Karpas-422 (cell line): ENCODE results near the gene NSUN4. TPM values are rescaled to one million over a fixed set of nuclear protein-coding genes. Genes with fewer than 3 reads are reported as not detected.

Experiments used
- DNase-seq: peaks from one replicate; pipeline ENCODE4 v3.0.0-alpha.2; 2015
- H2AFZ ChIP-seq: fragments of 200-600 bp; sonication (generic); 2 replicates; pipeline ENCODE4 v1.6.1; 2014; ENCODE audit warnings: antibody characterized with exemption, low read length, mixed read lengths
- H3K27ac ChIP-seq: fragments of 200-600 bp; sonication (generic); 2 replicates; pipeline ENCODE4 v1.5.1; 2014; ENCODE audit warnings: mild to moderate bottlenecking, low read length, moderate library complexity
- H3K27me3 ChIP-seq: fragments of 200-600 bp; sonication (generic); 2 replicates; pipeline ENCODE4 v1.6.1; 2014; ENCODE audit warnings: low read length, mixed read lengths
- H3K36me3 ChIP-seq: fragments of 200-600 bp; sonication (generic); 2 replicates; pipeline ENCODE4 v1.6.1; 2014; ENCODE audit warnings: low read length, mixed read lengths; ENCODE audit not compliant: insufficient read depth
- H3K4me1 ChIP-seq: fragments of 200-600 bp; sonication (generic); 2 replicates; pipeline ENCODE4 v1.6.1; 2014; ENCODE audit warnings: mild to moderate bottlenecking, low read length, mixed read lengths
- H3K4me2 ChIP-seq: fragments of 200-600 bp; sonication (generic); 2 replicates; pipeline ENCODE4 v1.6.1; 2014; ENCODE audit warnings: low read length, low read depth, mild to moderate bottlenecking; ENCODE audit not compliant: poor library complexity, severe bottlenecking
- H3K4me3 ChIP-seq: fragments of 200-600 bp; sonication (generic); 2 replicates; pipeline ENCODE4 v1.5.1; 2014; ENCODE audit warnings: mild to moderate bottlenecking, antibody characterized with exemption, low read length, mixed read lengths
- H3K79me2 ChIP-seq: fragments of 200-600 bp; sonication (generic); 2 replicates; pipeline ENCODE4 v1.6.1; 2014; ENCODE audit warnings: mild to moderate bottlenecking, low read length, mixed read lengths
- H3K9ac ChIP-seq: fragments of 200-600 bp; sonication (generic); 2 replicates; pipeline ENCODE4 v1.6.0; 2014; ENCODE audit warnings: low read length
- H3K9me2 ChIP-seq: fragments of 200-600 bp; sonication (generic), shearing (Covaris generic); replicated peaks from 2 replicates; pipeline ENCODE4 v1.6.0; 2014; ENCODE audit warnings: mild to moderate bottlenecking, low read length, moderate library complexity; ENCODE audit not compliant: insufficient read depth
- H3K9me3 ChIP-seq: fragments of 300-700, 200-600 bp; sonication (generic); 2 replicates; pipeline ENCODE4 v1.6.1; 2014; ENCODE audit warnings: low read length, mixed read lengths
- H4K20me1 ChIP-seq: fragments of 200-600 bp; sonication (generic); 2 replicates; pipeline ENCODE4 v1.6.1; 2014; ENCODE audit warnings: mild to moderate bottlenecking, antibody characterized with exemption, low read length, low read depth; ENCODE audit not compliant: insufficient read depth
- total RNA-seq: library from RNA; depleted of rRNA; stranded (reverse); fragments of >200 nt; shearing (Covaris generic); gene quantifications from 2 replicates; pipeline ENCODE4 v1.2.3, GENCODE V29; 2014; ENCODE audit warnings: low replicate concordance

NSUN4 gene
- total RNA-seq, 1 experiment from 2014 or later, result 15.9 TPM

DNA sequence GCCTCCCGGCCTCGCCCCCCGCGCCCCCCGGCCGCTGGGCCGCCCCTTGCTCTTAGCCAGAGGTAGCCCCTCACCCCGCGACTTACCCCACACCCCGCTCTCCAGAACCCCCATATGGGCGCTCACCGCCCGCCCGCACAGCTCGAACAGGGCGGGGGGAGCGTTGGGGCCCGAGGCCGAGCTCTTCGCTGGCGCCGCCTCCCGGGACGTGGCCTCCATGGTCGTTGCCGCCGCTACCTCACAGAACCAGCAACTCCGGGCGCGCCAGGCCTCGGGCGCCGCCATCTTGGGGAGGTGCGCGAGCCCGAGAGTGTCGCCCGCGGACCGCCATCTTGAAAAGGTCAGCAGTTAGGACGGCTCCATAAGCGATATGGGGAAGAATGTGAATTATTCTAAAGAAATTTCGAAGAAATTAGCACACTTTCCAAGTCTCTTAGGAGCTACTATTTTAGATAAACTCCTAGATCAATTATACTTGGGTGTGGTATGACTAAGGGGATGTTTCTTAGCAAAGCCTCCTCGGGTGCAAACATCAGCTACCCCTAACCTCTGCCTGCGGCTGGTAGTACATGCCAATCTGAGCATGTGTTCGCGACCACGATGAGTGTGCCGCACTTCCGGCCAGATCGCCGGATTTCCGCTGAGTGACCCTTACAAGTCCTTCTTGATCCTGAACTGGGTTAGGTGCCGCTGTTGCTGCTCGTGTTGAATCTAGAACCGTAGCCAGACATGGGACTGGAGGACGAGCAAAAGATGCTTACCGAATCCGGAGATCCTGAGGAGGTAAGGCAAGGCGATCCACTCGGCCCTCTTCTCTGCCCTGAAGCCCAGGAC lies 37.4 kb upstream of the NSUN4 start, which contains the start of the genes LRRC41 and UQCRH:
TSS of gene LRRC41 (minus strand) at position 579 of the 834 bp plus-strand sequence. CDS start at position 285, 294 bp downstream.
TSS of gene UQCRH (plus strand) at position 661 of the 834 bp plus-strand sequence. CDS start at position 730, 69 bp downstream.
- Histone ChIP-seq H3K4me2 (peak within 1 kb of the TSS; percentile 82), H3K4me1 (peaks cover 41% of the 10 kb centered on the region)
- peak; percentile 98 for DNase-seq

GRCh38 chr1:46303872-46304326 lies 36.7 kb upstream of the NSUN4 start:
- Histone ChIP-seq H3K79me2 (peaks cover 93% of the 10 kb centered on the region), H2AFZ (no peak overlapping the region), H3K36me3 (peaks cover 24% of the 10 kb centered on the region; the same call in 1 of the 2 replicates), H3K4me3 (peak overlapping the region; percentile 78), H4K20me1 (peaks cover 32% of the 10 kb centered on the region), H3K9me3 (no peaks in the 10 kb centered on the region), H3K9ac (peak overlapping the region; percentile 98), H3K27ac (peak overlapping the region; percentile 76), H3K4me2 (peak overlapping the region; percentile 82), H3K4me1 (peaks cover 41% of the 10 kb centered on the region), H3K9me2 (no peaks in the 10 kb centered on the region), H3K27me3 (no peaks in the 10 kb centered on the region)
- peak; percentile 71 for DNase-seq

More for the DNA sequence above, 37.4 kb upstream of the NSUN4 start, which contains the start of the genes LRRC41 and UQCRH:
- no peaks in the 10 kb centered on the region for H3K9me3 ChIP-seq
- H4K20me1 ChIP-seq, result peaks cover 26% of the 10 kb centered on the region
- no peak within 1 kb of the TSS; the same call in 1 of the 2 replicates for H2AFZ ChIP-seq
- peak within 1 kb of the TSS; percentile 98 for H3K9ac ChIP-seq
- no peaks in the 10 kb centered on the region for H3K9me2 ChIP-seq
- no peaks in the 10 kb centered on the region for H3K27me3 ChIP-seq
- peaks cover 93% of the 10 kb centered on the region for H3K79me2 ChIP-seq
- peak within 1 kb of the TSS; percentile 78 for H3K4me3 ChIP-seq
- peaks cover 19% of the 10 kb centered on the region; the same call in 1 of the 2 replicates for H3K36me3 ChIP-seq
- H3K27ac ChIP-seq, result peak within 1 kb of the TSS; percentile 76

- H3K79me2 ChIP-seq, result peaks cover 85% of the 10 kb centered on the region
- H3K27me3 ChIP-seq, result no peaks in the 10 kb centered on the region
- peaks cover 40% of the 10 kb centered on the region; the same call in 1 of the 2 replicates for H3K36me3 ChIP-seq
- no peak overlapping the region for H2AFZ ChIP-seq
- H3K27ac ChIP-seq, result no peak overlapping the region
- no peak overlapping the region for H3K4me3 ChIP-seq
- H3K9me2 ChIP-seq, result no peaks in the 10 kb centered on the region
- DNase-seq, result no peak
- no peaks in the 10 kb centered on the region for H3K9me3 ChIP-seq
- peaks cover 35% of the 10 kb centered on the region for H4K20me1 ChIP-seq
- H3K4me1 ChIP-seq, result peaks cover 33% of the 10 kb centered on the region
- no peak overlapping the region for H3K9ac ChIP-seq
- H3K4me2 ChIP-seq, result peak overlapping the region; percentile 82
Observed at GRCh38 chr1:46306159-46306530, 34.5 kb upstream of the NSUN4 start.

DNA sequence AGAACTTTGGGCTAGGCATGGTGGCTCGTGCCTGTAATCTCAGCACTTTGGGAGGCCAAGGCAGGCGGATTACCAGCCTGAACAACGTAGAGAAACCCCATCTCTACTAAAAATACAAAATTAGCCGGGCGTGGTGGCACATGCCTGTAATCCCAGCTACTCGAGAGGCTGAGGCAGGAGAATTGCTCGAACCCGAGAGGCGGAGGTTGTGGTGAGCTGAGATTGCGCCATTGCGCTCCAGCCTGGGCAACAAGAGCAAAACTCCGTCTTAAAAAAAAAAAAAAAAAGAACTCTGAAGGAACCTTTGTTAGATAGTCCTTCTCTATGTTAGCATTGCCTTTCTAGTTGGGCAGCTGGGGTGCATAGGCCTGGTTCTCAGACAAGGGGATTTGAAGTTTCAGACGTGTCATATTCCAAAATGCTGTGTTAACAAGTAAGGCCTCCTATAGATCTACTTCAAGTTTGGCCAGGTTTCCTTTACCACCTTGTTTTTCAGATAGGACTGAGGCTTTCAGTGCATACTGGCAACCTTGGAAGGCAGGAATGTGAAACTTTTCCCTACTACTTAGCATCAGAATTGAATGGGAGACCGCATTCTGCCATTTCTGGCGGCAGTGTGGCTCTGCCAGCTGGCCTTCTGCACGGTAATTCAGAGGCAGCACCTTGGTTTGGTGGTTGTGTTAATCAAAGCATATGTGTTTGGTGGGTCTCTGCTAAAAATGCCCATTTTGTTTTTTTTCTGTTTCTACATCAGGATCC lies 31.0 kb upstream of the NSUN4 start:
- peaks cover 56% of the 10 kb centered on the region for H3K79me2 ChIP-seq
- no peaks in the 10 kb centered on the region for H3K9me3 ChIP-seq
- no peak overlapping the region for H2AFZ ChIP-seq
- no peak overlapping the region for H3K9ac ChIP-seq
- H3K9me2 ChIP-seq, result no peaks in the 10 kb centered on the region
- no peak overlapping the region for H3K4me3 ChIP-seq
- DNase-seq, result no peak
- H4K20me1 ChIP-seq, result peaks cover 33% of the 10 kb centered on the region
- H3K27ac ChIP-seq, result no peak overlapping the region
- H3K36me3 ChIP-seq, result peaks cover 60% of the 10 kb centered on the region
- H3K4me2 ChIP-seq, result no peak overlapping the region
- H3K4me1 ChIP-seq, result peaks cover 28% of the 10 kb centered on the region
- H3K27me3 ChIP-seq, result no peaks in the 10 kb centered on the region

DNA sequence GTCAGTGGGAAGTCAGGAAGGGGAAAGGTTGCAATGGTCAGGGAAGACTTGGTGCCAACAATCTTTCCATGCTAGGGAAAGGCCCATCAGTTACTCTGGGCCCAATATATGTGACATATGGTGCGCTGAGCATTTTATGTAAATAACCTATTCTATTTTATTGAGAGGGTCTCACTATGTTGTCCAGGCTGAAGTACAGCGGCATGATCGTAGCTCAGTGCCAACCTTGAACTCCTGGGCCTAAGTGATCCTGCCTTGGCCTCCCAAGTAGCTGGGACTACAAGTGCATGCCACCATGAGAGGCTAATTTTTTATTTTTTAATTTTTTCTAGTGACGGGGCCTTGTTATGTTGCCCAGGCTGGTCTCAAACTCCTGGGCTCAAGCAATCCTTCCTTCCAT lies 30.3 kb upstream of the NSUN4 start:
- H3K4me3 ChIP-seq, result no peak overlapping the region
- no peak overlapping the region for H3K4me2 ChIP-seq
- H3K9ac ChIP-seq, result no peak overlapping the region
- no peak overlapping the region for H3K27ac ChIP-seq
- no peaks in the 10 kb centered on the region for H3K9me2 ChIP-seq
- peaks cover 21% of the 10 kb centered on the region for H3K4me1 ChIP-seq
- peaks cover 49% of the 10 kb centered on the region for H3K79me2 ChIP-seq
- H3K27me3 ChIP-seq, result no peaks in the 10 kb centered on the region
- DNase-seq, result no peak
- H3K36me3 ChIP-seq, result peaks cover 61% of the 10 kb centered on the region
- H3K9me3 ChIP-seq, result no peaks in the 10 kb centered on the region
- H2AFZ ChIP-seq, result no peak overlapping the region
- peaks cover 29% of the 10 kb centered on the region for H4K20me1 ChIP-seq

- peak; percentile 38 for DNase-seq
- no peaks in the 10 kb centered on the region for H3K27me3 ChIP-seq
- no peaks in the 10 kb centered on the region for H3K9me2 ChIP-seq
- no peaks in the 10 kb centered on the region for H4K20me1 ChIP-seq
- H3K79me2 ChIP-seq, result no peaks in the 10 kb centered on the region; the same call in 1 of the 2 replicates
- no peak overlapping the region for H3K9ac ChIP-seq
- H3K4me2 ChIP-seq, result no peak overlapping the region
- H2AFZ ChIP-seq, result no peak overlapping the region
- H3K27ac ChIP-seq, result no peak overlapping the region
- peaks cover 32% of the 10 kb centered on the region for H3K36me3 ChIP-seq
- no peaks in the 10 kb centered on the region for H3K9me3 ChIP-seq
- no peak overlapping the region for H3K4me3 ChIP-seq
- H3K4me1 ChIP-seq, result no peaks in the 10 kb centered on the region
Observed at GRCh38 chr1:46315669-46316403, 24.8 kb upstream of the NSUN4 start.

DNA sequence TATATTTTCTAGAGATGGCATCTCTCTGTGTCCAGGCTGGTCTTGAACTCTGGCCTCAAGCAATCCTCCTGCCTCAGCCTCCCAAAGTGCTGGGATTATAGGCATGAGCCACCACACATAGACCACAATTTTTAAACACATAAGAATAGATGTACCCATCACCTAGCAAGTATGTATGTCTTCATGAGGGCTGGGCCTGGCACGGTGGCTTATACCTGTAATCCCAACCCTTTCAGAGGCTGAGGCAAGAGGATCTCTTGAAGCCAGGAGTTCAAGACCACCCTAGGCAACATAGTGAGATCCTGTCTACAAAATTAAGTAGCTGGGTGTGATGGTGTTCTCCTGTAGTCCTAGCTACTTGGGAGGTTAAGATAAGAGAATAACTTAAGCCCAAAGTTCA lies 23.3 kb upstream of the NSUN4 start:
- H3K9me2 ChIP-seq, result no peaks in the 10 kb centered on the region
- H3K4me3 ChIP-seq, result no peak overlapping the region
- H3K27ac ChIP-seq, result no peak overlapping the region
- no peaks in the 10 kb centered on the region for H4K20me1 ChIP-seq
- no peaks in the 10 kb centered on the region for H3K27me3 ChIP-seq
- DNase-seq, result no peak
- no peak overlapping the region for H2AFZ ChIP-seq
- H3K4me1 ChIP-seq, result no peaks in the 10 kb centered on the region
- H3K9me3 ChIP-seq, result no peaks in the 10 kb centered on the region
- peaks cover 24% of the 10 kb centered on the region for H3K36me3 ChIP-seq
- H3K4me2 ChIP-seq, result no peak overlapping the region
- no peaks in the 10 kb centered on the region; the same call in 1 of the 2 replicates for H3K79me2 ChIP-seq
- no peak overlapping the region for H3K9ac ChIP-seq
